ENCODE results near the gene MTRF1. TPM values are rescaled to one million over a fixed set of nuclear protein-coding genes. Genes with fewer than 3 reads are reported as not detected.

MTRF1 gene
- total RNA-seq, 4 donors from 2014 or later: 7.0 to 12.9 (median 7.6) TPM

GRCh38 chr13:41259875-41260501, 3.4 kb downstream of the MTRF1 start:
- Histone ChIP-seq H3K36me3 (peaks cover 24% of the 10 kb centered on the region), H3K9me3 (no peaks in the 10 kb centered on the region), H3K27ac (no peak overlapping the region), H3K4me1 (peaks cover 10% of the 10 kb centered on the region), H3K4me3 (no peak overlapping the region), H3K27me3 (no peaks in the 10 kb centered on the region)
- TF ChIP-seq POLR2AphosphoS5 (IDR thresholded peaks at IDR 0.05) (no peak), POLR2A (IDR thresholded peaks at IDR 0.05) (no peak), CTCF (IDR thresholded peaks at IDR 0.05) (no peak), EP300 (IDR thresholded peaks at IDR 0.05) (no peak)
- WGBS: 84% methylated on average over 6 of the region's 6 CpGs
- no peak for DNase-seq (ENCODE audit: low spot score in 2 of 2)

GRCh38 chr13:41257535-41257934, 5.8 kb downstream of the MTRF1 start:
- no peak for DNase-seq (ENCODE audit: low spot score in 2 of 2)
- Histone ChIP-seq H3K4me3 (no peak overlapping the region), H3K4me1 (peaks cover 5% of the 10 kb centered on the region), H3K27me3 (no peaks in the 10 kb centered on the region), H3K36me3 (peaks cover 34% of the 10 kb centered on the region), H3K9me3 (no peaks in the 10 kb centered on the region), H3K27ac (no peak overlapping the region)
- TF ChIP-seq EP300 (IDR thresholded peaks at IDR 0.05): no peak
- no peak for TF ChIP-seq POLR2AphosphoS5 (IDR thresholded peaks at IDR 0.05)
- no peak for TF ChIP-seq CTCF (IDR thresholded peaks at IDR 0.05)
- no peak for TF ChIP-seq POLR2A (IDR thresholded peaks at IDR 0.05)

- H3K27ac ChIP-seq: no peak overlapping the region
These were observed 8.5 kb downstream of the MTRF1 start for GRCh38 chr13:41254902-41255301.

GRCh38 chr13:41250993-41251392, 12.4 kb downstream of the MTRF1 start:
- Histone ChIP-seq H3K36me3 (peaks cover 27% of the 10 kb centered on the region), H3K9me3 (no peaks in the 10 kb centered on the region), H3K27ac (no peak overlapping the region), H3K4me3 (no peak overlapping the region), H3K4me1 (no peaks in the 10 kb centered on the region), H3K27me3 (no peaks in the 10 kb centered on the region)
- DNase-seq (ENCODE audit: low spot score in 2 of 2): no peak
- TF ChIP-seq POLR2AphosphoS5 (IDR thresholded peaks at IDR 0.05) (no peak), EP300 (IDR thresholded peaks at IDR 0.05) (no peak)

More at GRCh38 chr13:41254902-41255301, 8.5 kb downstream of the MTRF1 start:
- H3K9me3 ChIP-seq: no peaks in the 10 kb centered on the region
- no peak for DNase-seq (ENCODE audit: low spot score in 2 of 2)
- H3K36me3 ChIP-seq: peaks cover 29% of the 10 kb centered on the region
- no peak overlapping the region for H3K4me3 ChIP-seq
- 91% methylated on average over 1 of the region's 1 CpG for WGBS
- H3K27me3 ChIP-seq: no peaks in the 10 kb centered on the region
- peaks cover 4% of the 10 kb centered on the region for H3K4me1 ChIP-seq
- TF ChIP-seq POLR2A (IDR thresholded peaks at IDR 0.05) (no peak), POLR2AphosphoS5 (IDR thresholded peaks at IDR 0.05) (no peak), EP300 (IDR thresholded peaks at IDR 0.05) (no peak), CTCF (IDR thresholded peaks at IDR 0.05) (no peak)

GRCh38 chr13:41246969-41247680, 16.3 kb downstream of the MTRF1 start:
- Histone ChIP-seq H3K27ac (no peak overlapping the region), H3K27me3 (no peaks in the 10 kb centered on the region), H3K4me3 (no peak overlapping the region), H3K9me3 (no peaks in the 10 kb centered on the region), H3K4me1 (no peaks in the 10 kb centered on the region), H3K36me3 (peaks cover 10% of the 10 kb centered on the region)
- TF ChIP-seq POLR2AphosphoS5 (IDR thresholded peaks at IDR 0.05) (no peak), CTCF (IDR thresholded peaks at IDR 0.05) (no peak), EP300 (IDR thresholded peaks at IDR 0.05) (no peak), POLR2A (IDR thresholded peaks at IDR 0.05) (no peak)
- DNase-seq (ENCODE audit: low spot score in 2 of 2): no peak
- WGBS: 91% methylated on average over 8 of the region's 8 CpGs

Data from suprapubic skin (tissue), 4 donors.